Activated CD8-positive, alpha-beta memory T cell treated with anti-CD3 and anti-CD28 coated beads, Interleukin-2, amount 50 U/mL, for 1 hour (primary cell): ENCODE data around the gene IGF2BP1.
"Not testable (repeated sequence)": the region's sequence is repeated elsewhere in the genome, so short reads cannot be mapped to it uniquely, and the experiment has no call there.

ENCODE experiments used
- DNase-seq: peaks from one replicate; pipeline ENCODE4 v3.0.0-alpha.2; 2020; ENCODE audit errors: extremely low read depth

IGF2BP1 gene

DNA sequence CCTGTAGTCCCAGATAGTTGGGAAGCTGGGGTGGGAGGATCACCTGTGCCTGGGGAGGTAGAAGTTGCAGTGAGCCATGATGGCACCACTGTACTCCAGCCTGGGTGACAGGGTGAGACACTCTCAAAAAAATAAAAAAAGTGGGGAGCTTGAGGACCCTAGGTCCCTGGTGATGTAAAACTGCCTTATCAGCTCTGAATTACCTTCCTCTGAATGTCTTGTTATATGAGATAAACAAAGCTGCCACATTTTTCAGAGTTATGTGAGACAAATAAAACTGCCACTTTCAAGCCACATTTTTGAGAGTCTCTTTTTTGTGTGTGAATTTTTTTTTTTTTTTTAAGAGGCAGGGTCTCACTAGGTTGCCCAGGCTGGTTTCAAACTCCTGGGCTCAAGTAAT, 103.4 kb downstream of the IGF2BP1 start:
- DNase-seq, result no peak

GRCh38 chr17:49101054-49101534, 103.9 kb downstream of the IGF2BP1 start:
- DNase-seq, result no peak

DNA sequence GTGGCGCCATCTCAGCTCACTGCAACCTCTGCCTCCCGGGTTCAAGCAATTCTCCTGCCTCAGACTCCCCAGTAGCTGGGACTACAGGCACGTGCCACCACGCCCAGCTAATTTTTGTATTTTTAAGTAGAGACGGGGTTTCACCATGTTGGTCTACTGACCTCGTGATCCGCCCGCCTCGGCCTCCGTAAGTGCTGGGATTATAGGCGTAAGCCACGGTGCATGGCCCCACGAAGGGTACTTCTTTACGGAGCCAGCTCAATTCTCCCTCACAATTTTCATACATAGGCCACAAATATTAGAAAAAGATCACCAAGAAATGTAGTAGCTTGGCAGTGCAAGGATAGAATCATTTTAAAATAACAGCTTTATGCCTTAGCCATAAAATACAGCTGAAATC, 106.2 kb downstream of the IGF2BP1 start:
- not testable (repeated sequence) for DNase-seq

- no peak for DNase-seq
Observed at GRCh38 chr17:49104511-49105074, 107.4 kb downstream of the IGF2BP1 start.
